GM18526 (cell line): Measurements from ENCODE around the gene SIGMAR1.

Experiments used
- POLR2A ChIP-seq: IDR thresholded peaks from 3 replicates; pipeline ENCODE4 v1.6.1; 2011; ENCODE audit not compliant: insufficient read length; ENCODE audit errors: extremely low read depth

Gene SIGMAR1

DNA sequence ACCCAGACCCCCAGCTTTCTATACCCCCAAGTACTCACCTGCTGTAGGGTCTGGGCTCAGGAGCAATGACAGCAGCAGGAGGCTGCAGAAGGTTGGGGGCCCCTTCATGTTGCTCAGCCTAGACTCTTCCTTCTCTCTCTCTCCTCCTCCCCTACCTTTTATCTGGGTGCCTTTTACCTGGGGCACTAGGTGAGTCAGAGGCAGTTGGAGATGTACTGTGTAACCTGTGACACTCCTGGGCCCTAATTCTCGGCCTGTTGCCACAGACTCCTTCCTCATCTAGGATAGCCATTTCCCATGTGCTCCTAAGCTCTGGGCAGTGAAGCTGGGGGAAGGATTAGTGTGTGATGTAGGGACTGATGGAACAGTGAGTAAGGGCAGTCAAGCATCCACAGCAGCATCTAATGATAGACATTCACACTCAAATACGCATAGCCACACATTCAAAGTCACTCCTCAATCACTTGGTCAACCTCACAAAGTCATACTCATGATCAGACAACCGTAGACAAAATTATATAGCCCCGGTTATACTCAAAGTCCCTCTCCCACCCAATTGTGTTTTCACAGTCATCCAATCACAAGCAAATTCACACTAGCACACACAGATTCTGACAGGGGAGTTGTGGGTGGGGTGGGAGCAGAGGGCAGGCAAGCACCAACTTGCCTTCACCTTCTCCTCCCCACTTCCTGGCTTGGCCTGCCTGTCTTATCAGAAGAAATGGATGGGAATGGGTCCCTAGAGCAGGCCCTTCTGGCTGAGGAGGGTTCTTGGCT is 25.1 kb upstream of the SIGMAR1 start, which contains the start of gene CCL27:
Gene CCL27 (minus strand): TSS at position 132 of the 777 bp plus-strand sequence. CDS start 24 bp downstream, at position 108.
- TF ChIP-seq POLR2A, result no peak

- TF ChIP-seq POLR2A, result no peak
These were observed 22.1 kb upstream of the SIGMAR1 start for GRCh38 chr9:34659592-34660253.

GRCh38 chr9:34658461-34658860 is 20.9 kb upstream of the SIGMAR1 start:
- TF ChIP-seq POLR2A, result no peak

GRCh38 chr9:34656992-34657391 is 19.4 kb upstream of the SIGMAR1 start:
- TF ChIP-seq POLR2A, result no peak

DNA sequence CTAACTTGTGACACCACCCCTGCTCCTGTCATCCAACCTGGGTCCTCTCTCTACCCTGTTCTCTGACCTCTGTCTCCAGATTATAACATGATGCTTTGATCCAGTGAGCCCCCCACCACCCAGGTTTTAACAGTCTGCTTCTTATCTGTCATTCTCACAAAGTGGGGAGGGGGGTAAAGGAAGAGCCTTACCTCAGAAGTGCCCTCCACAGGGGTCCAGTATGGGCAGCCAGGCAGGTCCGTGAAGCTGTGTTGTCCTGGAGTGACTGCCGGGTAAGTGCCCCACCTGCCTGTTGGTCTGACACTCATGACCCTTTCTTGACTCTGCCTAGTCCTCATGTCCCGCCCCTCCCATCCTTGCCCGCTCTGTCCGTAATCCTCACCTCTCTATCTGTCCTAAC is 17.8 kb upstream of the SIGMAR1 start:
- TF ChIP-seq POLR2A, result no peak

DNA sequence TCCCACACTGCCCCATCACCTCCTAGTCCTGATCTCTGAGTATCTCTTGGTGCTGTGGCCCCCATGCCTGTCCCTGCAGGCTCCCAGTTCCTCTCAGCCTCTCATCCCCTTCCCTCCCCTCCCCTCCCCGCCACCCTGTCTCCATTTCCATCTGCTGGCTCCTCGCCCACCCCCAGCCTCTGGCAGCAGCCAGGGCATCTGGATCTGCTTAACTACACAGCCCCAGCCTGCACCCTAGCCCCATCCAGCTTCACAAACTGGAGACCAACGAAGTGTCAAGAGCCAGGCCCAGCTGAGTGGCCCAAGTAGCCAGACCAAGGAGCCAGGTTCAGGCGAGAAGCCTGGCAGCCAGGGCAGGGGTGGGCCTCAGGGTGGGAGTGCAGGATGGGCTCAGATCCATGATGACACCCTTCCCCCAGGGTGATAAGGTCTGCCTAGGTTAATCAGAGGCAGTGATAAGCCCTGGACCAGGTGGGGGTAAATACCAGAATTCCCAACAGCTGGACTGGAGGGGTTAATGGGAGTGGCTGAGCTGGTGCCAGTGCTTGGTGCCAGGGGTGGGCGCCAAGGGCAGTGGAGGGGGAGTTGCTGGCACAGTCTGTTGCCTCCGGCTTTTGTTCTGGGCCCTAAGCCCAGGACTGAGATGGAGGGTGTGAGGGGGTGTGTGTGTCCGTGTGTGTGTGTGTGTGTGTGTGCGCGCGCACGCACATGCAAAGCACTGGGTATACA is 16.9 kb upstream of the SIGMAR1 start:
- TF ChIP-seq POLR2A, result no peak

- TF ChIP-seq POLR2A, result no peak
These were observed 15.8 kb upstream of the SIGMAR1 start for GRCh38 chr9:34653151-34654072.

DNA sequence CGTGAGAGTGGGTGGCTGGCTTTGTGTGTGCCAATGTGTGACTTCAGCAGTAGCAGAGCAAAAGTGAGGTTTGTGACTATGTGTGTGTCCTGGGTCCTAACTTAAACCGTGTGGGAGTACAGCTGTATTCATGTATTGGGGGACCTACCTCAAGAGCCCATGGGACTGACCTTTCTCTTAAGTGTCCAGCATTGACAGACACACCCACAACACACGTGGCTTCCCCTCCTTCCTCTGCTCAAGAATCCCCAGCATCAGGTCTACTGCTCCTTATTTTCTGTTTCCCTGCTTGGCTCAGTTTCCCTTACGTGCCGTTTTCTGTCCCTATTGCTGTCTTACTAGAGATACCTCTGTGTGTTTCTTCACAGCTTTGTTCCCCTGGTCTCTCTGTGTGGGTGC is 15.0 kb upstream of the SIGMAR1 start:
- TF ChIP-seq POLR2A, result no peak

GRCh38 chr9:34651876-34652601 is 14.5 kb upstream of the SIGMAR1 start, which contains the start of gene IL11RA:
TSS of gene IL11RA (plus strand) at chr9:34652185. CDS start at chr9:34655218, 3,033 bp downstream.
- TF ChIP-seq POLR2A, result no peak

- TF ChIP-seq POLR2A, result no peak
These were observed 13.7 kb upstream of the SIGMAR1 start for GRCh38 chr9:34651321-34651720.

GRCh38 chr9:34650816-34651215 is 13.2 kb upstream of the SIGMAR1 start:
- TF ChIP-seq POLR2A, result no peak

DNA sequence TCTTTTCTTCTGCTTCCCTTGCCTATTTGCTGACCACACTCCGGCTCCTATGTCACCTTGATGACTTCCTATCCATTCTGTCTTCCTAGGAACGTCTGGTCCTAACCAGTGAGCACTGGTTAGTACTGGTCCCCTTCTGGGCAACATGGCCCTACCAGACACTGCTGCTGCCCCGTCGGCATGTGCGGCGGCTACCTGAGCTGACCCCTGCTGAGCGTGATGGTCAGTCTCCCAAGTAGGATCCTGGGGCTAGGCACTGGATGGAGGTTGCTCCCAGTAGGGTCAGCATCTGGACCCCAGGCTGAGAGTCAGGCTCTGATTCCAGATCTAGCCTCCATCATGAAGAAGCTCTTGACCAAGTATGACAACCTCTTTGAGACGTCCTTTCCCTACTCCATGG is 11.1 kb upstream of the SIGMAR1 start:
- no peak for TF ChIP-seq POLR2A

DNA sequence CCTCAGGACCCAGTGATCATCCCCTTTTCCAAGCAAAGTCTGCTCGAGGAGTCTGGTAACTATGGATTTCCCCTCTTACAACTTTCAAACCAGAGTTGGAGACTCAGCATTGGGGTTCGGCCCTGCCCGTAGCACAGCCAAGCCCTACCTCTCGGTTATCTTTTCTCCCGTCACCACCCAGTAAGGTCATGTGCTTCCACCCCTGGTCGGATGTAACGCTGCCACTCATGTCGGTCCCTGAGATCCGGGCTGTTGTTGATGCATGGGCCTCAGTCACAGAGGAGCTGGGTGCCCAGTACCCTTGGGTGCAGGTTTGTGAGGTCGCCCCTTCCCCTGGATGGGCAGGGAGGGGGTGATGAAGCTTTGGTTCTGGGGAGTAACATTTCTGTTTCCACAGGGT is 10.1 kb upstream of the SIGMAR1 start:
- TF ChIP-seq POLR2A, result no peak

- TF ChIP-seq POLR2A, result no peak
These were observed 9.5 kb upstream of the SIGMAR1 start for GRCh38 chr9:34647084-34647403.
